ENCODE results near the gene GLYR1.
"Not testable (repeated sequence)": the region's sequence is repeated elsewhere in the genome, so short reads cannot be mapped to it uniquely, and the experiment has no call there.

GLYR1 gene

DNA sequence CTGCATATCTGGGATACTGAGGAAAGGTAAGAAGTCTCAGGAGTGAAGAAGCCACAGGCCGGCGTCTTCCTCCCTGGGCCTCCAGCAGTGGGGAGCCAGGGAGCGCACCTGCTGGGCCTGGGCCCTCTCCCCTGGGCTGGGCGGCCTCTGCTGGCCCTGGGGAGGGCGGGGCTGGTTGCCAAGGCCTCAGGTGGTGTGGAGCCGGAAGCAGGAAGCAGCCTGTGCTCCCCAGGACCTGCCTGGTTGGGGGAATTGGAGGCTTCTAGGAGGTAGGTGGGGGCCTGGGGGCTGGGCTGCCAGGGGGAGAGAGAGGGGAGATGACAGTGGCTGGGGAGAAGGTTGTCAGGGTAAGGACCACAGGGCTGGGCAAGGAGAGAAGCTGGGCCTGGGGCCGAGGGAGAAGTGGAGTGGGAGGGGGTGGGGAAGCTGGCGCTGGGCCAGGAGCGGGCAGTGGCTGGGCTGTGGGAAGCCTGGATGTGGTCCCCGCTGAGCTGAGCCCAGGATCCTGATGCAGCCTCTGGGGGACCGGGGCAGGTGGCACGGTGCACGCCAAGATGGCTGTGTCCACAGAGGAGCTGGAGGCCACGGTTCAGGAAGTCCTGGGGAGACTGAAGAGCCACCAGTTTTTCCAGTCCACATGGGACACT, 51.8 kb downstream of the GLYR1 start, which contains the start of gene SMIM22:
Gene SMIM22 (plus strand): TSS at position 189 of the 647 bp plus-strand sequence. CDS start 366 bp downstream, at position 555.
- DNase-seq (ENCODE audit: insufficient read length, low spot score) (no peak), FAIRE-seq (no peak)

DNA sequence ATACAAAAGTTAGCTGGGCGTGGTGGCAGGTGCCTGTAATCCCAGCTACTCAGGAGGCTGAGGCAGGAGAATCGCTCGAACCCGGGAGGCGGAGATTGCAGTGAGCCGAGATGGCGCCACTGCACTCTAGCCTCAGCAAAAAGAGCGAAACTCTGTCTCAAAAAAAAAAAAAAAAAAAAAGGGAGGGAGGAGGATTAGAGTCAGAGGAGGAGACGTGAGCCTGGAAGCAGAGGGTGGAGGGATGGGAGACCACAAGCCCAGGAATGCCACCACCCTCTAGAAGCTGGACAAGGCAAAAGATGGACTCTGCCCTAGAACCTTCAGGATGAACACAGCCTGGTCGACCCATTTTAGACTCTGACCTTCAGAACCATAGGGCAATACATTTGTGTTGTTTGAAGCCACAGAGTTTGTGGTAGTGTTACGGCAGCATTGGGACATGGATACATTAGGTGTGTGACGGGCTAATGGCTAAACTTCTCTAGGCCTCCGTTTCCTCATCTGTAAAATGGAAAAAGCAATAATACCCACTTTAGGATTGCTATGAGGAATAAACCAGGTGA, 54.1 kb downstream of the GLYR1 start:
- no peak for DNase-seq (ENCODE audit: insufficient read length, low spot score)
- FAIRE-seq, result no peak

DNA sequence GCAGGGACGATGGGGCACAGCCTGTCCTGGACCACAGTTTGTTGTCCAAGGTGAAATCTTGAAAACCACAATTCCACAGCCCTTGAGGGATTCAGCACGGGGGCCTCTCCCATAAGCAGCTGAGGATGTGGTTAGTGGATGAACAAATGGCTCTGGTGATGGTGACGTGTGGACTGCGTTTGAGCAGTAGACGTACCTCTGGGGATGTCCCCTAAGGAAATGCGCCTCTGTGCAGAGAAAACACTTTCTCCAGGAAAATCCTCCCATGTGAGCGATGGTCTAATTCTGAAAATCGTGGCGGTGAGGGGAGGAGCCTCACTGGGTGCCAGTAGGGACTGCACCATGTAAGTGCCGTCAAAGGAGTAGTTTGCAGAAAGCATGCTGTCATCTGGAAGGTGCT, 56.2 kb downstream of the GLYR1 start:
- no peak for FAIRE-seq
- no peak for DNase-seq (ENCODE audit: insufficient read length, low spot score)

DNA sequence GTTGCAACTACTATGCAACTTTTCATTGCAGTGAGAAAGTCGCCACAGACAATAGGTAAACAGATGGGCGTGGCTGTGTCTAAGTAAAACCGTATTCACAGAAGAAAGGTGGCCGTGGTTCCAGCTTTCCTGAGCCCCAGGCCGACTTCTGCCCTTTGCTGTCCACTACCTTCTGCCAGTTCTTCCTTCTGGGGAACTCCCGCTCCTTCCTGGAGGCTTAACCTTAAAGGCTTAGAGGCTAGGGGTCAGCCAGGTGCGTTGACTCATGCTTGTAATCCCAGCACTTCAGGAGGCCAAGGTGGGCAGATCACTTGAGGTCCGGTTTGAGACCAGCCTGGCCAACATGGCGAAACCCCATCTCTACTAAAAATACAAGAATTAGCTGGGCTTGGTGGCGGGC, 56.8 kb downstream of the GLYR1 start:
- DNase-seq (ENCODE audit: insufficient read length, low spot score) (no peak), FAIRE-seq (no peak)

DNA sequence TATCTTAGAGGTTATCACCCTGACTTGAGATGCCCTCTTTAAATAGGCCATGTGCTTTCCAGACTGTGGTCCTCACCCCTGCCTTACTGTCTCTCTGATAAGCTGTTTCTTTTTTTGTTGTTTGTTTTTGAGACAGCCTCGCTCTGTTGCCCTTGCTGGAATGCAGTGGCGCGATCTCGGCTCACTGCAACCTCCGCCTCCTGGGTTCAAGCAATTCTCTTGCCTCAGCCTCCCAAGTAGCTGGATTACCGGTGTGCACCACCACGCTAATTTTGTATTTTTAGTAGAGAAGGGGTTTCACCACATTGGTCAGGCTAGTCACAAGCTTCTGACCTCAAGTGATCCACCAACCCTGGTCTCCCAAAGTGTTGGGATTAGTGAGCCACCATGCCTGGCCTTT, 58.2 kb downstream of the GLYR1 start:
- no peak for FAIRE-seq
- DNase-seq (ENCODE audit: insufficient read length, low spot score), result no peak

DNA sequence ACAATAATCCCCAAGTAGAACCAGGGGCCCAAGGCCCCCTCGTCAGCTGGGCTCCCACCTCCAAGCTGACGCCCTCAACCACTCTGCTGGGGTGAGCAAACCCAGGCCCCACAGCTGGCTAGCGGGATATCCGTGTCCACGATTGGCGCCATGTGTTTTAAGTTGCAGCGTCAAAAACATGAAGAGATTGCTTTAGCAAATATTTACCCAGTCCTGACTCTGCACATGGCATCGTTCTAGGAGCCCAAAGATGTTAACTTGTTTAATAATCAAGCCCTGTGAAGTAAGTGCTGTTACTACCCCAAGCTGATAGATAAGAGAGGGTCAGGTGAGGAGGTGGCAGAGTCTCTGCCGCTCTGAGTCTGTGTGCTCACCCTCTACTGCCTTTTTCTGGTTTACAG, 58.6 kb downstream of the GLYR1 start:
- FAIRE-seq (no peak), DNase-seq (ENCODE audit: insufficient read length, low spot score) (no peak)

DNA sequence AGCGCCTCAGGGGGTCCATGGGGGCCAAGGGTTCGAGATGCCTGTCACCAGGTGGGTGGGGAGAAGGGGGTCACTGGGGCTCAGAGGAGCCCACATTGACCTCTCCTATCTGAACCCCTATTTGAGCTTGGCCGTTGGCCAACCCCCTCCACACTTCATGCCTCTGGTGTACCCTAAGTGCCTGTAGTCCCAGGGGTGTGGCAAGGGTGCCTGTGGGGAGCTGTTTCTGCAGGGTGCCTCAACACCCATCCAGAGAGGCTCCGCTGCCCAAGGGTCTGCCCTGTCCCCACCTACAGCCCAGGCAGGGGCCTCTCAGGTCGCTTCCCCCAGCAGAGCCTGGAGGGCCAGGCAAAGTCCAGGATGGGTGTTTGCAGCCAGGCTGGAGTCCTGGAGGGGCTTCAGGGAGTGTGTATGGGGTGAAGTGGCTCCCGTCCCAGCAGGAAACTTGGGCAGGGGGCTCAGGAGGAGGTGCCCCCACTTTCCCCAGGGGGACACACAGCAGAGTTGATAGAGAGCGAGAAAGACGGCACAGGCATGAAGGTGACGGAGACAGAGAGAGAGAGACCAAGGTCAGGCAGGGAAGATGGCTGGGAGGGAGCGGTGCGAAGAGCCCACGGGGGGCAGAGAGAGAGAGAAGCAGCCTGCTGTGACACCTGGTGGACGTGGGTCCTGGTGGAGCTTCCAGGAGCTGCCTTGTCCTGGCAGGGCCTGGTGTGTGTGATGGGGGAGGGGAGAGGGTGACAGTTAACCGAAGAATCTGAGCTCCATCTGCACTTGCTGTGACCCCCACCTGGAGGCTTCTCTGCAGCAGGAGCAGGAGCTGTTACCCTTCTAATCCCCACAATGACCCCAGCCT, 59.2 kb downstream of the GLYR1 start, which contains the start of gene SEPTIN12:
Gene SEPTIN12 (minus strand): TSS at position 719 of the 856 bp plus-strand sequence. CDS start 700 bp downstream, at position 19.
- no peak for FAIRE-seq

DNA sequence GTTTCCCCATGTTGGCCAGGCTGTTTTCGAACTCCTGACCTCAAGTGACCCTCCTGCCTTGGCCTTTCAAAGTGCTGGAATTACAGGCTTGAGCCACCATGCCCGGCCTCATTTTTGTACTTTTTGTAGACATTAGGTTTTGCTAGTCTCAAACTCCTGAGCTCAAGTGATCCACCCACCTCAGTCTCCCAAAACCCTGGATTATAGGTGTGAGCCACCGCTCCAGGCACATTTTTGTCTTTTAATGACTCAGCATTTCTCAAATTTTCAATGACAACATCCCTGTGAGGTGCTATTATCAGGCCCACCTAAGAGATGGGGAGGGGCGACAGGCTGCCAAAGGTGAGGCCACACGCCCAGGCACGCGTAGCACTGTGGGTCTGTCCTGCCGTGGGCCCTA, 60.0 kb downstream of the GLYR1 start:
- DNase-seq (ENCODE audit: insufficient read length, low spot score) (no peak), FAIRE-seq (no peak)

More for the DNA sequence above, 59.2 kb downstream of the GLYR1 start, which contains the start of gene SEPTIN12:
- DNase-seq (ENCODE audit: insufficient read length, low spot score), result no peak

DNA sequence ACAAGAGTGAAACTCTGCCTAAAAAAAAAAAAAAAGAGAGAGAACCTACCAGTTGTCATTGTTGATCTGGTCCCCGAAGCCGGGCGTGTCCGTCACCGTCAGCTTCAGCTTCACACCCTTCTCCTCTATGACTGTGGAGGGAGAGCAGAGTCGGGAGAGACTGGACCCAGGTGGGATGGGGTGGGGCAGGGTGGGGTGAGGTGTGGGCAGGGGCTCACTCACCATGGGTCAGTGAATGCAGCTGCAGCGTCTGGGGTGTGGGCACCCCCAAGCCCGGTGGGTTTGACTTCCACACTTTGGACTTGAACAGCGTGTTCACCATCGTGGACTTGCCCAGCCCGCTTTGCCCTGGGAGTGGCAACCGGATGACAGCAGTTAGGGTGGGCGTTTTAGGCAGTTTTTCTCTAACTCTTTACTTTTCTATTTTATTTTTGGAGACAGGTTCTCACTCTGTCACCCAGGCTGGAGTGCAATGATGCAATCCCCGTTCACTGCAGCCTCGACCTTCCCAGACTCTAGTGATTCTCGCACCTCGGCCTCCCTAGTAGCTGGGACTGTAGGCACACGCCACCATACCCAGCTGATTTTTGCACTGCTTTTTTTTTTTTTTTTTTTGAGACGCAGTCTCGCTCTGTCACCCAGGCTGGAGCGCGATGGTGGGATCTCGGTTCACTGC, 61.2 kb downstream of the GLYR1 start:
- no peak for FAIRE-seq
- DNase-seq (ENCODE audit: insufficient read length, low spot score), result no peak

DNA sequence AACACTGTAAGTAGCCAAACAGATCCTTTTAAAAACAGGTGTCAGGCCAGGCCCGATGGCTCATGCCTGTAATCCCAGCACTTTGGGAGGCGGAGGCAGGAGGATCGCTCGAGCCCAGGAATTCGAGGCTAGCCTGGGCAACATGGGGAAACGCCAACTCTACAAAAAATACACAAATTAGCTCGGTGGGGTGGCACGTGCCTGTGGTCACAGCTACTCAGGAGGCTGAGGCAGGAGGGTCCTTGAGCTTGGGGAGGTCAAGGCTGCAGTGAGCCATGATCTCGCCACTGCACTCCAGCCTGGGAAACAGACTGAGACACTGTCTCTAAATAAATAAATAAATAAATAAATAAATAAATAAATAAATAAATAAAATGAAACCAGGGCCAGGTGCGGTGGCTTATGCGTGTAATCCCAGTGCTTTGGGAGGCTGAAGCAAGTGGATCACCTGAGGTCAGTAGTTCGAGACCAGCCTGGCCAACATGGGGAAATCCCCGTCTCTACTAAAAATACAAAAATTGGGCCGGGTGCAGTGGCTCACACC, 62.6 kb downstream of the GLYR1 start:
- not testable (repeated sequence) for FAIRE-seq; DNase-seq (ENCODE audit: insufficient read length, low spot score)

DNA sequence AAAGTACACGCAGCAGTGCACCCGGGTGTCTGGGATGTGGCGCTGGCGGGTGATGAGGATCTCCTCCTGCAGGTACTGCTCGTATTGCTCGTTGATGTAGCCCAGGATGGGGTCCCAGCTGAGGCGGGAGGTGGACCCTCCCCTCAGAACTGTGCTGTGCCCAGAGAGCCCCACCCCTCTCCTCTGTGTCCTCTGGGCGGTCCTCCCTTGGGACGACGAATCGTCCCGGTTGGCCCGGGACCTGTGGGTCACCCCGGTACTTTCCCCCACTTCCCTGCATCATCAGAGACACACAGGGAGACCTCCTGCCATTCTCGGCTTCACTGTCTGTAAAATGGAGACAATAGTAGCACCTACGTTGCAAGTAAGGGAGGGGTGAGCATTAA, 63.1 kb downstream of the GLYR1 start:
- FAIRE-seq, result no peak

DNA sequence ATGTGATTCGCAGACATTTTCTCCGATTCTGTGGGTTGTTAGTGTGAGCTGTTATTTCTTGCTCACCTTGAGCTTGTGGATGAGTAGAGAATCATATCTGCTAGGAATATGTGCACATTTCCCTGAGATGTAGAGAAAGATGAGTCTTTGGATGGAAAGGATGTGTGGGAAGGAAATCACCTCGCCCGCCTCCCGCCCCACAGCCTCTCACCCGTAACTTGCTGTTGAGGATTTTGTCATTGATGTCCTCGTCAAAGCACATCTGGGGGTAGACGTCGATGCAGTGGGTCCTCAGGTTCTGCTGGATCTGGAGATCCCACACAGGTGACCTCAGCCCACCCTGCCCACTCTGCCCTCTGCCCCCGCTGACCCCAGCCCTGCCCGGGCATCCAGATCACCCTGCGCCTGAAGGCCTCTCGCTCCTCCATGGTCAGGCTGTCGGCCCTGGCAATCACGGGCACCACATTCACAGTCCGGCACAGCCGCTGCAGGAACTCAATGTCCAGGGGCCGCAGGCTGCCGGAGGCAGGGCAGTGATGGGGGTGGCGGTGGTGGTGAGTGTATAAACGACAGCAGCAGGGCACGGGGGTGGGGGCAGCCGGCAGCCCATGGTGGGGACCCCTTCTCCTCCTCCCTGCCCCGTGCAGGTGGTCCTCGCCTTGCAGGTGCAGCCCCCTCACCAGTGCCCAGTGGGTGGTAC, 63.7 kb downstream of the GLYR1 start:
- no peak for FAIRE-seq
- no peak for DNase-seq (ENCODE audit: insufficient read length, low spot score)

More for the DNA sequence above, 63.1 kb downstream of the GLYR1 start:
- no peak for DNase-seq (ENCODE audit: insufficient read length, low spot score)

DNA sequence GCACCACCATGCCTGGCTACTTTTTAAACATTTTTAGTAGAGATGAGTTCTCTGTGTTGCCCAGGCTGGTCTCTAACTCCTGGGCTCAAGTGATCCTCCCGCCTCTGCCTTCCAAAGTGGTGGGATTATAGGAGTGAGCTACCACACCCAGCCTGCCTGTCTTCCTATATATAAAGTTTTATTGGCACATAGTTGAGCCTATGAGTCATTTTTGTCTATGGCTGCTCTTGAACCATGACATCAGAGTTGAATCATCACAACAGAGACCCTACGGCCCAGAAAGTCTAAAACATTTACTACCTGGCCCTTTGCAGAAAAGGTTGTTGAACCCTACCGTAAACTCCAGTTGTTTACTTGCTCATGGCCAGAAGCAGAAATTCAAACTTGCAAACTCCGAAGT, 66.9 kb downstream of the GLYR1 start:
- no peak for FAIRE-seq
- no peak for DNase-seq (ENCODE audit: insufficient read length, low spot score)

DNA sequence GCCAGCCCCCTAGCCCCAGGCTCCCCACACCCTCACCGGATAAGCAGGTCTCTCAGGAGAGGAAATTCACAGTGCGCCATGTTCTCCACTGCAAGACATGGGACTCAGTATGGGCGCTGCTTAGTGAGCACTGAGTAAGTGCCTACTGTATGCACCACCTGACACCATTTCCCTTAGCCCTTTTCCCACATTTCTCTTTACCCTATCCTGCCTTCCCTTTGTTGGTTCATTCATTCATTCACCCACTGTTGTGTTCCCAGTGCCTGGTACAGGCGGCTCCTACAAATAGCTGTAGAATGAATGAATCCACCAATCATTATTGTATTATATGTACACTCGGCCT, 69.1 kb downstream of the GLYR1 start:
- DNase-seq (ENCODE audit: insufficient read length, low spot score) (no peak), FAIRE-seq (no peak)

DNA sequence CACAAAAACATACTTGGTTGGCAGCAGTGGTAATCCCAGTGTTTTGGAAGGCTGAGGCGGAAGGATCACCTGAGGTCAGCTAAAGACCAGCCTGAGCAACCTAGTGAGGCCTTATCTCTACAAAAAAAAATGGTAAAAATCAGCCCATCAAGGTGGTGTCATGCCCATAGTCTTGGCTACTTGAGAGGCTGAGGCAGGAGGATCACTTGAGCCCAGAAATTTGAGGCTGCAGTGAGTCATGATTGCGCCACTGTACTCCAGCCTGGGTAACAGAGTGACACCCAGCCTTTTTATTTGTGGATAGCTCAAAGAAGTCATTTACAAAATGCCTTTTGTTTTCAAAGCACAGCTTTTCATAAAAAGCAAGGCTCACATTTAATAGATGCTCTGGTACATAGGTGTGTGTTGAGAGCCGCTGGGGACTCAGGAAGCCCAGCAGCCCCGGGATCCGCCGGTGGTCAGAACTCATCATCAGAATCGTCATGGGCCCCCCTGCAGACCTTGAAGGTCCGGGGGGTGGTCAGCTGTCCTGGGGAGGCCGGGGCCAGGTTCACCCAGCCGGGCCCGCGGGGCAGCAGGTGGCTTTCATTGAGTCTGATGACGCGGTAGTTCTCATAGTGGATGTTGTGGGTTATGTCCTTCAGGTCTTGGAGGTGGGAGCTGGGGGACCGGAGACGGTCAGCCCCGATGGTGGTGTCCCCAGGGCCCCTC, 69.6 kb downstream of the GLYR1 start:
- FAIRE-seq, result no peak
- DNase-seq (ENCODE audit: insufficient read length, low spot score), result no peak

DNA sequence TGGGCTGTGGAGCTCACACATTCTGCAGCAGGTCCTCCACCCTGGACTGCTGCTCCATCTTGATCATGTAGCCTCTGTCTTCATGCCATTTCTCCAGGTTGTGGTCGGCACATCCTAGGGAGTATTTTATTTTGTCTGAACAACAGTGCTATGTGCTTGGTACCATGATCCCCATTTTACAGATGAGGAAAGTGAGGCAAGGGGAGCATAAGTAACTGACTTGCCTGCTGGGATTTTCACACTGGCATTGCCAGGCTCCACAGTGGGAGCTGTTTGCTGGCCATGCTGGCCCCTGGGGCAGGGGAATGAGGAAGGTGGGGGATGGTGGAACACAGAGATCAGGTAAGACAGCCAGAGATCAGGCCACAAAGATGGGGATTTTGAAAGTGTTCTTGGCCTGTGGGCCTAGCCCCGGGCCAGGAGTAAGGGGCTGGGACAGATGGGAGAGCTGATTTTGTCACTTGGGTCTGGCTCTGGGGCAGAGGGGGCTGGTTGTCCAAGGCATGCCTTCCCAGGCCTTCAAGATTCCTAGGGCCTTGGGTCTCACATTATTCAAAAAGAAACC, 70.9 kb downstream of the GLYR1 start:
- DNase-seq (ENCODE audit: insufficient read length, low spot score) (no peak), FAIRE-seq (no peak)

DNA sequence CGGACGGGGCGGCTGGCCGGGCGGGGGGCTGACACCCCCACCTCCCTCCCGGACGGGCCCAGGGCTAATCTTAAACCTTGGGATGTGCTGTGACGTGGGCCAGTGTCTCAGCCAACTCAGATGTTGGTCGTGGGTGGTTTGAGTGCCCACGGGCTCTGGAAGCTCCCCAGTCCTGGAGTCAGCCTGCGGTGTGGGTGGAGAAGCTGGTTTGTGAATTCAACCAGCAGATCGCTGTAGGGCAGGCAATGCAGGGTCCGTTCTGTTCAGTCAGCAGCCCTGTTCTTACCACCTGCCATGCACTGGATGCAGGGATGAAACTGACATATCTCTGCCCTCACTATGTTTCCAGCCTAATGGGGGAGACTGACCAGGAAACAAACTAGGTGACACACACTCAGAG, 72.1 kb downstream of the GLYR1 start:
- no peak for DNase-seq (ENCODE audit: insufficient read length, low spot score)
- FAIRE-seq, result no peak

DNA sequence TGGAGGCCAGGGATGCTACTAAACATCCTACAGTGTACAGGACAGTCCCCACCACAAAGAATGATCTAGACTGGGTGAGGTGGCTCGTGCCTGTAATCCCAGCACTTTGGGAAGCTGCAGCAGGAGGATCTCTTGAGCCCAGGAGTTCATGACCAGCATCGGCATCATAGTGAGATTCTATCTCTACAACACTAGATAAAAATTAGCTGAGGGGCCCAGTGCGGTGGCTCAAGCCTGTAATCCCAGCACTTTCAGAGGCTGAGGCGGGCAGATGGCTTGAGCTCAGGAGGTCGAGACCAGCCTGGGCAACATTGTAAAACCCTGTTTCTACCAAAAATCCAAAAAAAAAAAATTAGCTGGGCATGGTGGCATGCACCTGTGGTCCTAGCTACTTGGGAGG, 74.7 kb downstream of the GLYR1 start:
- DNase-seq (ENCODE audit: insufficient read length, low spot score) (no peak), FAIRE-seq (no peak)

DNA sequence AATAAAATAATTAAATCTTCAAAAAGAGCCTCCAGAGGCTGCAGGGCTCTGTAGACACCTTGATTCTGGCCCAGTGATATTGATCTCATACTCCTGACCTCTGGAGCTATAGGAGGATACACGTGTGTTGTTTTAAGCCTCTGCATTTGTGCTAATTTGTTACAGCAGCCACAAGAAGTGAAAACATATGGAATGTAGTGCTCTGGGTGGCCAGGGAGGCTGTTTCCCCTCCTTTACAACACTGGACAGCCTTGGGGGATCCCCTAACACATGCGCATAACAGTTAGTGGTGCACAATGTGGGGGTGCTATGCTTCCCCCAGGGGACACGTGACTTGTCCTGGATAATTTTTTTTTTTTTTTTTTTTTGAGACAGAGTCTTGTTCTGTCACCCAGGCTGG, 75.4 kb downstream of the GLYR1 start:
- no peak for FAIRE-seq
- DNase-seq (ENCODE audit: insufficient read length, low spot score), result no peak

DNA sequence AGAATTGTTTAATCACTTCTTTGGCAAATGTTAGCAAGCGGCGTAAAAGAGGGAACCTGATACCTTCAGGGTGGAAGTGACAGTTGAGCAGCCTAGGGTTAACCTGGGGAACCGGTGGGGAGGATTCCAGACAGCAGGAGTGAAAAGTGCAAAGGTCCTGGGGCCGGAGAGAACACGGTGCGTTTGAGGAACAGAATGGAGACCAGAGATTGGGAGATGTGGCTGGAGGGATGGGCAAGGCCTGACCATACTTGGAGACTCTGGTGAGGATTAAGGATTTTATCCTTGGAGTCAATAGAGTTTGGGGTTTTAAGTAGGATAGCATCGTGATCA, 77.8 kb downstream of the GLYR1 start:
- FAIRE-seq, result no peak
- no peak for DNase-seq (ENCODE audit: insufficient read length, low spot score)

Data from GM19239 (cell line).